Spleen (tissue), 11 donors: Measurements from ENCODE around the gene MOCS1. TPM values are rescaled to one million over a fixed set of nuclear protein-coding genes. Genes with fewer than 3 reads are reported as not detected.
A peak's percentile ranks its signal among the peaks of the same experiment; 100 is the strongest.

ENCODE experiments used
- DNase-seq: peaks from one replicate; pipeline ENCODE4 v3.0.0-alpha.2; 2020
- H3K27ac ChIP-seq, 8 donors: fragments of 200-600 bp; sonication (generic) in 7 of 8; 1 replicate in 4 of 8; 2 replicates in 4 of 8; pipeline versions ENCODE4 v1.5.0 to v1.8.0; 2016 to 2021; ENCODE audit warnings: inconsistent platforms in 4 of 8, mild to moderate bottlenecking in 4 of 8, moderate library complexity in 1 of 8
- H3K27me3 ChIP-seq, 7 donors: fragments of 200-600 bp; sonication (generic) in 6 of 7; replicated peaks in 1 of 7; 1 replicate in 4 of 7; 2 replicates in 3 of 7; pipeline versions ENCODE4 v1.5.0 to v1.8.0; 2016 to 2021; ENCODE audit warnings: inconsistent platforms in 3 of 7, mild to moderate bottlenecking in 1 of 7
- H3K36me3 ChIP-seq, 6 donors: fragments of 200-600 bp; sonication (generic) in 5 of 6; 1 replicate in 4 of 6; 2 replicates in 2 of 6; pipeline versions ENCODE4 v1.5.0 to v1.8.0; 2016 to 2021; ENCODE audit warnings: inconsistent platforms in 2 of 6
- H3K4me1 ChIP-seq, 6 donors: fragments of 200-600 bp; sonication (generic) in 5 of 6; 1 replicate in 3 of 6; 2 replicates in 3 of 6; pipeline versions ENCODE4 v1.5.0 to v1.8.0; 2016 to 2021; ENCODE audit warnings: inconsistent platforms in 3 of 6
- H3K4me3 ChIP-seq, 8 donors: fragments of 200-600 bp; sonication (generic) in 7 of 8; 1 replicate in 4 of 8; 2 replicates in 4 of 8; pipeline versions ENCODE4 v1.5.0 to v1.8.0; 2016 to 2021; ENCODE audit warnings: inconsistent platforms in 4 of 8, mild to moderate bottlenecking in 4 of 8, moderate library complexity in 2 of 8
- H3K9me3 ChIP-seq, 8 donors: fragments of 200-600 bp; sonication (generic) in 7 of 8; 1 replicate in 4 of 8; 2 replicates in 4 of 8; pipeline versions ENCODE4 v1.5.0 to v1.8.0; 2016 to 2021; ENCODE audit warnings: inconsistent platforms in 4 of 8
- CTCF ChIP-seq, 11 experiments: fragments of 200-600 bp in 7 of 11; fragments of 450-650 bp in 4 of 11; sonication (generic) in 4 of 11; IDR thresholded peaks in 8 of 11; conservative IDR thresholded peaks in 3 of 11; 1 replicate in 7 of 11; 2 replicates in 4 of 11; pipeline versions ENCODE4 v1.4.0 to v1.8.0; 2016 to 2021; ENCODE audit warnings: antibody characterized with exemption in 11 of 11, inconsistent platforms in 4 of 11, mild to moderate bottlenecking in 1 of 11
- POLR2A ChIP-seq, 3 donors: fragments of 450-650 bp; IDR thresholded peaks; one replicate each; pipeline ENCODE4 v1.5.1; 2017; ENCODE audit warnings: antibody characterized with exemption in 3 of 3, mild to moderate bottlenecking in 1 of 3
- POLR2AphosphoS5 ChIP-seq, 3 donors: sonication (generic); formaldehyde crosslinking; IDR thresholded peaks; one replicate each; pipeline ENCODE4 v1.5.1; 2017; ENCODE audit warnings: antibody characterized with exemption in 3 of 3
- WGBS, 5 donors: extraction: QIAGEN DNeasy Blood & Tissue Kit in 3 of 5; methylation state at CpG; one replicate each; pipeline versions ENCODE4 v1.1.5 to v1.1.7; 2013 to 2018; 5-methylcytosine and 5-hydroxymethylcytosine counted together
- intact Hi-C: fragments of 100-400 bp; cut with DNase I; formaldehyde crosslinking; loops from one replicate; pipeline ENCODE4 v1.15.0; 2023; ENCODE audit warnings: low total_unique reads
- polyA plus RNA-seq, 3 donors: library from polyadenylated mRNA; stranded (reverse); fragments of 200-250 nt; gene quantifications; one replicate each; pipeline ENCODE4 v1.2.1, GENCODE V29; 2013
- total RNA-seq, 7 donors: library from RNA; depleted of rRNA in 3 of 7; stranded (reverse); fragments of >200 nt in 3 of 7; fragmentation: NEBNext Ultra II Directional in 4 of 7; extraction: Animal tissue kit (Norgen Biotek cat#: 25700) in 4 of 7; gene quantifications; one replicate each; pipeline versions ENCODE4 v1.1.0 to v1.2.1, GENCODE V29; 2016 to 2021
- donor health status: healthy with polysubstance abuse.
- donor health status: DM: no; HTN: no; CAD: no; lungs with moderate emphysema.
- donor health status: DM: no; HTN: no; CAD: no.
- donor health status: Bipolar disorder and iron deficiency.
- donor health status: healthy.
- donor health status: DM: no; HTN: no; CAD: no.
- donor health status: DM: yes; HTN: yes; CAD: no.

MOCS1 gene
- total and polyA plus RNA-seq, 10 donors: 1.2 to 10.2 (median 5.6) TPM

GRCh38 chr6:39908838-39909583, 25.3 kb downstream of the MOCS1 start:
- peaks cover 0 to 55% (median 0%) of the 10 kb centered on the region in 6 donors for H3K36me3 ChIP-seq
- 83 to 90% (median 88%) methylated on average over 13 of the region's 13 CpGs for WGBS, 5 donors

GRCh38 chr6:39907871-39908575, 26.2 kb downstream of the MOCS1 start:
- H3K36me3 ChIP-seq: peaks cover 0 to 57% (median under 1%) of the 10 kb centered on the region in 6 donors
- H3K9me3 ChIP-seq: no peaks in the 10 kb centered on the region
- no peak overlapping the region for H3K4me3 ChIP-seq
- H3K27ac ChIP-seq: no peak overlapping the region
- 66 to 93% (median 82%) methylated on average over 5 of the region's 5 CpGs for WGBS, 5 donors
- H3K4me1 ChIP-seq: no peaks in the 10 kb centered on the region
- TF ChIP-seq POLR2AphosphoS5 (IDR thresholded peaks at IDR 0.05) (peak in 1 of 3 donors; percentile 24), CTCF (IDR thresholded peaks at IDR 0.05 in 8 of 11, conservative IDR thresholded peaks at IDR 0.05 in 3 of 11) (no peak)
- peak; percentile 33 for DNase-seq
- intact Hi-C loops: no loop called here
- no peaks in the 10 kb centered on the region for H3K27me3 ChIP-seq

More at GRCh38 chr6:39908838-39909583, 25.3 kb downstream of the MOCS1 start:
- no peak for TF ChIP-seq POLR2A (IDR thresholded peaks at IDR 0.05)
- TF ChIP-seq POLR2AphosphoS5 (IDR thresholded peaks at IDR 0.05): no peak
- no peak for TF ChIP-seq CTCF (IDR thresholded peaks at IDR 0.05 in 8 of 11, conservative IDR thresholded peaks at IDR 0.05 in 3 of 11)
- no peak for DNase-seq
- Histone ChIP-seq H3K27me3 (no peaks in the 10 kb centered on the region), H3K4me1 (no peaks in the 10 kb centered on the region), H3K27ac (no peak overlapping the region), H3K4me3 (no peak overlapping the region), H3K9me3 (no peaks in the 10 kb centered on the region)
- intact Hi-C loops: no loop called here

- Histone ChIP-seq H3K27ac (no peak overlapping the region), H3K9me3 (no peaks in the 10 kb centered on the region), H3K4me1 (no peaks in the 10 kb centered on the region), H3K4me3 (no peak overlapping the region), H3K36me3 (peaks cover 0 to 59% (median 2%) of the 10 kb centered on the region in 6 donors), H3K27me3 (no peaks in the 10 kb centered on the region)
- intact Hi-C loops: no loop called here
- 82 to 93% (median 86%) methylated on average over 10 to 13 of the region's 13 CpGs for WGBS, 5 donors
- TF ChIP-seq POLR2AphosphoS5 (IDR thresholded peaks at IDR 0.05) (peak in 2 of 3 donors; percentile 46 to 72), POLR2A (IDR thresholded peaks at IDR 0.05) (no peak)
- peak; percentile 55 for DNase-seq
Measured at GRCh38 chr6:39906318-39906761, 27.9 kb downstream of the MOCS1 start.

- no peak overlapping the region for H3K27ac ChIP-seq
Measured at GRCh38 chr6:39905640-39905975, 28.7 kb downstream of the MOCS1 start.

More at GRCh38 chr6:39905640-39905975, 28.7 kb downstream of the MOCS1 start:
- no peaks in the 10 kb centered on the region for H3K9me3 ChIP-seq
- TF ChIP-seq CTCF (IDR thresholded peaks at IDR 0.05 in 8 of 11, conservative IDR thresholded peaks at IDR 0.05 in 3 of 11) (no peak), POLR2AphosphoS5 (IDR thresholded peaks at IDR 0.05) (no peak), POLR2A (IDR thresholded peaks at IDR 0.05) (no peak)
- H3K27me3 ChIP-seq: no peaks in the 10 kb centered on the region
- DNase-seq: peak; percentile 28
- H3K4me1 ChIP-seq: no peaks in the 10 kb centered on the region
- peaks cover 0 to 67% (median 4%) of the 10 kb centered on the region in 6 donors for H3K36me3 ChIP-seq
- WGBS, 5 donors: 76 to 88% (median 86%) methylated on average over 4 of the region's 4 CpGs
- intact Hi-C loops: no loop called here
- H3K4me3 ChIP-seq: no peak overlapping the region
